ENCODE data around the gene ITGBL1. TPM values are rescaled to one million over a fixed set of nuclear protein-coding genes. Genes with fewer than 3 reads are reported as not detected.

ITGBL1 gene
- total and polyA plus RNA-seq, 2 of the 4 experiments (the other 2 are of a cell fraction), result 22.2 to 24.2 TPM

DNA sequence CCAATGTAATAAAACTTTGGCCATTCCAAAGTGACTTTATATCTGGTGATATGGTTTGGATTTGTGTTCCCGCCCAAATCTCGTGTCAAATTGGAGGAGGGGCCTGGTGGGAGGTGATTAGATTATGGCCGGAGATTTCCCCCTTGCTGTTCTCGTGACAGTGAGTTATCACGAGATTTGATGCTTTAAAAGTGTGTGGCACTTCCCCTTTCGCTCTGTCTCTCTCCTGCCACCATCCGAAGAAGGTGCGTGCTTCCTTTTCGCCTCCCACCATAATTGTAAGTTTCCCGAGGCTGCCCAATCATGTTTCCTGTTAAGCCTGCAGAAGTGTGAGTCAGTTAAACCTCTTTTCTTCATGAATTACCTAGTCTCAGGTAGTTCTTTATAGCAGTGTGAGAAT, 26.9 kb upstream of the ITGBL1 start:
- Histone ChIP-seq H4K8ac (ENCODE audit: low read depth in 2 of 2, low read length in 2 of 2) (no peak overlapping the region), H2BK120ac (ENCODE audit: low read depth, low read length) (no peak overlapping the region), H3K4ac (ENCODE audit: low read depth, low read length) (no peak overlapping the region), H3K27ac (ENCODE audit: insufficient read depth, low read length) (no peak overlapping the region), H2AFZ (replicated peaks; ENCODE audit: low read length, poor library complexity) (no peak overlapping the region), H3K4me1 (ENCODE audit: control insufficient read depth, insufficient read depth, low read length) (no peaks in the 10 kb centered on the region), H4K20me1 (ENCODE audit: insufficient read depth, low read length) (no peaks in the 10 kb centered on the region), H2BK20ac (ENCODE audit: low read depth, low read length) (no peak overlapping the region), H3K27me3 (ENCODE audit: control insufficient read depth, insufficient read depth, low read length) (no peaks in the 10 kb centered on the region), H3K9ac (ENCODE audit: low read depth, low read length) (no peak overlapping the region), H2BK5ac (ENCODE audit: low read depth, low read length, poor library complexity, severe bottlenecking) (no peak overlapping the region), H2AK5ac (ENCODE audit: low read depth, low read length) (no peak overlapping the region), H4K91ac (ENCODE audit: insufficient read depth, low read depth, low read length) (no peak overlapping the region), H3K4me2 (ENCODE audit: low read depth, low read length) (no peak overlapping the region), H3K79me1 (ENCODE audit: low read depth in 1 of 2, low read length in 2 of 2) (no peaks in the 10 kb centered on the region), H2AK9ac (replicated peaks; ENCODE audit: low read depth, low read length, poor library complexity) (no peak overlapping the region), H3K56ac (ENCODE audit: extremely low read depth, insufficient read depth, low read length) (no peak overlapping the region), H3K18ac (ENCODE audit: low read depth, low read length) (no peak overlapping the region), H3K9me1 (ENCODE audit: insufficient read depth, low read length) (no peaks in the 10 kb centered on the region), H2BK15ac (ENCODE audit: low read depth, low read length) (no peak overlapping the region), H3K4me3 (ENCODE audit: insufficient read depth, low read depth, low read length) (no peak overlapping the region), H4K5ac (ENCODE audit: low read depth, low read length) (no peak overlapping the region), H3K23ac (ENCODE audit: low read depth, low read length) (no peak overlapping the region), H3K9me3 (ENCODE audit: control insufficient read depth, insufficient read depth, low read length) (no peaks in the 10 kb centered on the region), H3K14ac (replicated peaks; ENCODE audit: low read depth, low read length) (no peak overlapping the region), H3K36me3 (ENCODE audit: control insufficient read depth, insufficient read depth, low read length) (no peaks in the 10 kb centered on the region)
- ChIA-PET POLR2A (ENCODE audit: unreplicated experiment) (no interaction called here), CTCF (no interaction called here)
- dilution Hi-C loops (cut with HindIII; ENCODE audit: low sequenced_read_pairs, unreplicated experiment), result no loop called here
- ATAC-seq (ENCODE audit: low read depth) (no peak), DNase-seq (no peak)
- TF ChIP-seq FOS (IDR thresholded peaks at IDR 0.05; ENCODE audit: low read depth, low read length) (no peak), RAD21 (IDR thresholded peaks at IDR 0.05; ENCODE audit: low read length) (no peak), RFX5 (IDR thresholded peaks at IDR 0.05; ENCODE audit: low read depth, low read length) (no peak), MAFK (IDR thresholded peaks at IDR 0.05; ENCODE audit: low read depth, low read length) (no peak), MXI1 (IDR thresholded peaks at IDR 0.05; ENCODE audit: borderline replicate concordance, low read depth, low read length) (no peak), POLR2A (IDR thresholded peaks at IDR 0.05; ENCODE audit: low read depth, low read length) (no peak), CHD1 (IDR thresholded peaks at IDR 0.05; ENCODE audit: low read depth, low read length) (no peak), RCOR1 (IDR thresholded peaks at IDR 0.05; ENCODE audit: insufficient replicate concordance, low read length) (no peak), MAZ (IDR thresholded peaks at IDR 0.05; ENCODE audit: borderline replicate concordance, low read depth, low read length) (no peak), CTCF (conservative IDR thresholded peaks at IDR 0.05; ENCODE audit: low read depth, low read length) (no peak), BHLHE40 (IDR thresholded peaks at IDR 0.05; ENCODE audit: low read depth, low read length) (no peak), SMC3 (IDR thresholded peaks at IDR 0.05; ENCODE audit: low read depth, low read length) (no peak), NFE2L2 (IDR thresholded peaks at IDR 0.05; ENCODE audit: low read depth, low read length) (no peak), CEBPB (IDR thresholded peaks at IDR 0.05; ENCODE audit: low read depth, low read length) (no peak)
- TF ChIP-seq, protein P1, sequence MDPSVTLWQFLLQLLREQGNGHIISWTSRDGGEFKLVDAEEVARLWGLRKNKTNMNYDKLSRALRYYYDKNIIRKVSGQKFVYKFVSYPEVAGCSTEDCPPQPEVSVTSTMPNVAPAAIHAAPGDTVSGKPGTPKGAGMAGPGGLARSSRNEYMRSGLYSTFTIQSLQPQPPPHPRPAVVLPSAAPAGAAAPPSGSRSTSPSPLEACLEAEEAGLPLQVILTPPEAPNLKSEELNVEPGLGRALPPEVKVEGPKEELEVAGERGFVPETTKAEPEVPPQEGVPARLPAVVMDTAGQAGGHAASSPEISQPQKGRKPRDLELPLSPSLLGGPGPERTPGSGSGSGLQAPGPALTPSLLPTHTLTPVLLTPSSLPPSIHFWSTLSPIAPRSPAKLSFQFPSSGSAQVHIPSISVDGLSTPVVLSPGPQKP (IDR thresholded peaks at IDR 0.05; ENCODE audit: borderline replicate concordance, low read depth, low read length), result no peak
- TF ChIP-seq, protein P2, sequence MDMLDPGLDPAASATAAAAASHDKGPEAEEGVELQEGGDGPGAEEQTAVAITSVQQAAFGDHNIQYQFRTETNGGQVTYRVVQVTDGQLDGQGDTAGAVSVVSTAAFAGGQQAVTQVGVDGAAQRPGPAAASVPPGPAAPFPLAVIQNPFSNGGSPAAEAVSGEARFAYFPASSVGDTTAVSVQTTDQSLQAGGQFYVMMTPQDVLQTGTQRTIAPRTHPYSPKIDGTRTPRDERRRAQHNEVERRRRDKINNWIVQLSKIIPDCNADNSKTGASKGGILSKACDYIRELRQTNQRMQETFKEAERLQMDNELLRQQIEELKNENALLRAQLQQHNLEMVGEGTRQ (IDR thresholded peaks at IDR 0.05; ENCODE audit: low read depth, low read length), result no peak
- 92% methylated on average over 4 of the region's 10 CpGs; no CpG with 5 or more reads in 1 of the 2 experiments for WGBS, 2 experiments (ENCODE audit: extremely low coverage in 2 of 2, insufficient read length in 1 of 2)
- in situ Hi-C loops (cut with MboI; ENCODE audit: low sequenced_read_pairs), result no loop called here
- intact Hi-C loops (cut with micrococcal nuclease), result no loop called here
- no TSS peak for BruUV-seq (replicated peaks)

Data from IMR-90 (cell line).